Activated CD4-positive, alpha-beta T cell treated with anti-CD3 and anti-CD28 coated beads, Interleukin-2, amount 10 ng/mL, durations not matched to agents 24 days and 14 days (primary cell): ENCODE results near the gene NEUROG2. TPM values are rescaled to one million over a fixed set of nuclear protein-coding genes. Genes with fewer than 3 reads are reported as not detected.

ENCODE experiments used
- DNase-seq: peaks from one replicate; pipeline ENCODE4 v3.0.0; 2022
- H3K27ac Mint-ChIP-seq: one replicate; pipeline ENCODE4 v1.8.0; 2022; ENCODE audit warnings: mild to moderate bottlenecking, mixed read lengths
- H3K27me3 Mint-ChIP-seq: one replicate; pipeline ENCODE4 v1.8.0; 2022; ENCODE audit warnings: mixed read lengths
- H3K36me3 Mint-ChIP-seq: one replicate; pipeline ENCODE4 v1.8.0; 2022; ENCODE audit warnings: low read depth, mild to moderate bottlenecking, mixed read lengths
- H3K4me1 Mint-ChIP-seq: one replicate; pipeline ENCODE4 v1.8.0; 2021; ENCODE audit warnings: mixed read lengths
- H3K4me3 Mint-ChIP-seq: one replicate; pipeline ENCODE4 v1.8.0; 2022; ENCODE audit warnings: mild to moderate bottlenecking, moderate library complexity, mixed read lengths
- H3K9me3 Mint-ChIP-seq: one replicate; pipeline ENCODE4 v1.8.0; 2021; ENCODE audit warnings: mixed read lengths
- intact Hi-C: fragments of 100-400 bp; cut with micrococcal nuclease; formaldehyde crosslinking; loops from one replicate; pipeline ENCODE4 v1.15.1; 2023
- total RNA-seq: library from RNA; stranded (reverse); gene quantifications from 2 replicates; pipeline ENCODE4 v1.2.3, GENCODE V29; 2022

The NEUROG2 gene
- total RNA-seq, 1 donor from 2014 or later = 0.16 TPM

GRCh38 chr4:112517067-112517634, 1.2 kb upstream of the NEUROG2 start:
- Mint-ChIP-seq H3K27ac (peak overlapping the region; percentile 78), H3K36me3 (peaks cover 8% of the 10 kb centered on the region), H3K27me3 (peaks cover 86% of the 10 kb centered on the region), H3K4me3 (peak overlapping the region; percentile 90), H3K4me1 (peaks cover 50% of the 10 kb centered on the region), H3K9me3 (peaks cover 7% of the 10 kb centered on the region)
- intact Hi-C loops = loop anchor here (5.0 kb wide), 2 partner anchors 120 to 190 kb away; partner anchors contain the start of genes LARP7 and ZGRF1
- DNase-seq = peak; percentile 79

DNA sequence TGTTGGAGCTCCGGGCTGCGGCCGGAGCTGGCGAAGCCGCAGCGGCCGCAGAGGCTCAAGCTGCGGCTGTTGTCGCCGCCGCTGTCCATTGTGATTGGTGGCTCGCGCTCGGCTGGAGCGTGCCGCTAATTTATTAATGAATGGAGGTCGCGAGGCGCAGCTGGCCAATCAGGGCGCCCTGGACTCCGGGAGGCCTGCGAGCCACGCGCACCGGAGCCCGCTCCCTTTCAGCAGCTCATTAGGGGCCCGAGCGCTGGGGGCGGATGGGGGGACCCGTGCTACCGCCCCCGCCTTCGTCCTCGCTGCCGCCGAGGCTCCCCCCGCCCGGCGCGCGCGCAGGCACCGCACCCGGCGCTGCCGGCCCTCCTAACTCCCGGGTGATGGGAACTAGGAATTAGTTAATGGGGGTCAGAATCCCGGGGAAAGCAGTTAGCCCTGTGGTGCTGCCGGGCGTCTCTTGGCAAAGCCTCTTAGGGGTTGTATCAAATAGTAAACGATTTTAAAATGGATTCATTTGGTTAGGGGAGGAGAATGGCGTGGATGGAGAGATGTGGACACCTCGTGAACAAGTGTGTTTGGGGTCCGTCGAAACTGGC, 589 bp upstream of the NEUROG2 start:
- intact Hi-C loops = loop anchor here (5.0 kb wide), 2 partner anchors 121 to 191 kb away; partner anchors contain the start of genes LARP7 and ZGRF1
- peaks cover 12% of the 10 kb centered on the region for H3K9me3 Mint-ChIP-seq
- H3K4me3 Mint-ChIP-seq = peak overlapping the region; percentile 90
- peak; percentile 67 for DNase-seq
- H3K27ac Mint-ChIP-seq = peak overlapping the region; percentile 78
- H3K36me3 Mint-ChIP-seq = peaks cover 10% of the 10 kb centered on the region
- peaks cover 54% of the 10 kb centered on the region for H3K4me1 Mint-ChIP-seq
- H3K27me3 Mint-ChIP-seq = peaks cover 86% of the 10 kb centered on the region

DNA sequence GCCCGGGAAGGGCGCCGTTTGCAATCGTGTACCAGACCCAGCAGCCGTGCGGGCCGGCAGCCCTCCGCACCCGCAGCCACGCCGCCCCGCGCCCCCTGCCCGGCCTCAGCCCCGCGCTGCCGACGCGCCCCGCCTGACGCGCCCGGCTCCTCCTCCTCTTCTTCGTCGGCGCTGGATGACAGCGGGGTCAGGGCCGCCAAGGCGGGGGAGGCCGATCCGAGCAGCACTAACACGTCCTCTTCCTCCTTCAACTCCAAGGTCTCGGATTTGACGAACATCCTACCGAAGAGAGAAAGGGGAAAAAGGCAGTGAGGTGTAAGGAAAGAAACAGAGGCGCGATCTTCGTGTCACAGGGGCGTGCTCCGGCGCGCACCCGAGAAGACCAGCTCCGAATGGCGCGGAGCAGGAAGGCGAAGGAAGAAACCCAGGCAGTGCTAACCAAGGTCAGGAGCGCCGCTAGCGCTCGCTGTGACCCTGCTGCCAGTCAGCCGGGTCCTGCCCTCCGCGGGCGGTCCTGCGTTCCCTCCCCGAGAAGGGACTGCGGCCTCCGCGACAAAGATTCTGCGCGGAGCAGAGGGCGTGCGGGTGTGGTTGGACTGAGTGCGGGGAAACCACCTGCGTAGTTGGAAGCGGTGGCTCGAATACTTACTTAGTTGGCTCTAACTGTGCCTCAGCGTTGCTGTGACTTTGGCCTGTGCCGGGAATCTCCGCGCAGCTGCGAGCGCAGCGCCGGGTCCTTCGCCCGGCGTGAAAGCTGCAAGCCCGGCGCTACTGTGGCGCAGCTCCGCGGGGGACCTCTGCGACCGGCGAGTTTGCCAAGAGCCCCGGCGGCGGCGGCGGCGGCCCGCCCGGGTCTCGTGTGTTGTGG, 548 bp downstream of the NEUROG2 start:
- peaks cover 11% of the 10 kb centered on the region for H3K36me3 Mint-ChIP-seq
- peaks cover 84% of the 10 kb centered on the region for H3K27me3 Mint-ChIP-seq
- intact Hi-C loops = loop anchor here (1.0 to 5.0 kb wide), 3 partner anchors 8 to 192 kb away; partner anchors contain the start of genes LARP7 and ZGRF1
- peak; percentile 86 for DNase-seq
- H3K27ac Mint-ChIP-seq = peak overlapping the region; percentile 84
- peaks cover 13% of the 10 kb centered on the region for H3K9me3 Mint-ChIP-seq
- peaks cover 50% of the 10 kb centered on the region for H3K4me1 Mint-ChIP-seq
- peak overlapping the region; percentile 90 for H3K4me3 Mint-ChIP-seq

- Mint-ChIP-seq H3K27ac (peak overlapping the region; percentile 41), H3K4me3 (peak overlapping the region; percentile 90), H3K27me3 (peaks cover 82% of the 10 kb centered on the region), H3K9me3 (peaks cover 10% of the 10 kb centered on the region), H3K4me1 (peaks cover 49% of the 10 kb centered on the region), H3K36me3 (peaks cover 11% of the 10 kb centered on the region)
- intact Hi-C loops = loop anchor here (1.0 to 5.0 kb wide), 4 partner anchors 9 to 1882 kb away; partner anchors contain the start of genes LARP7 and ZGRF1
- DNase-seq = no peak
Observed at GRCh38 chr4:112514647-112515197, 1.3 kb downstream of the NEUROG2 start.

DNA sequence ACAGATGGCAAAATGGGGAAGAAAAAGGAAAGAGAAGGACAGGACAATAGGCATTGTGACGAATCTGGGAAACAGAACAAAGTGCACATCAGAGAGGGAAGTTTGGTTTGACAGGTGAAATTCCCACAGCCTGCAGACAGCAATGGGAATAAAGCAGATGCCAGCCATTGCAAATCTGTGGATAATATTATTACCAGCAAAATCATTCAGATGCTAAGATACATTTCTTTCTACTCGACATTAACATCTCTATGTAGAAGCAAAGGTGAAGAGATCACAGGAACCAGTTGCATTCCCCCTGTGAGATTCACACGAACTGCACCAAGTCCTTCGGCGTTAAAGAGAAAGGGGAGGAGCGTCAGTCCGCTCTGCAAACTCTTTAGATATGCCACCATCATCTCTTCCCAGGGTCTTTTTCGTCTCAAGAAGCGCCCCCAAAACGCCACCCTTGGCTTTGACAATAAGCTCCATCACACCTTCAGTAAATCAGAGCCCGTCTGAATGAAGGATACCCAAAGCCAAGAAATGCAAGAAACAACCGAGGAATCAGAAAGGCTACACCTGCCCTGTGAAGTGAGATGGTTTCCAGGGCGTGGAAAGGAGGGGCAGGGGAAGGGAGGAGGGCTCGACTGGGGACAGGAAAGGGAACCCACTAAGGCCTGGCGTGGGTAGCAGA, 1.9 kb downstream of the NEUROG2 start:
- Mint-ChIP-seq H3K36me3 (peaks cover 11% of the 10 kb centered on the region), H3K4me3 (peak overlapping the region; percentile 90), H3K27ac (peak overlapping the region; percentile 26), H3K4me1 (peaks cover 52% of the 10 kb centered on the region), H3K27me3 (peaks cover 83% of the 10 kb centered on the region), H3K9me3 (peaks cover 10% of the 10 kb centered on the region)
- DNase-seq = peak; percentile 72
- intact Hi-C loops = loop anchor here (5.0 kb wide), 1 partner anchor 1882 kb away; no protein-coding TSS in a partner anchor

DNA sequence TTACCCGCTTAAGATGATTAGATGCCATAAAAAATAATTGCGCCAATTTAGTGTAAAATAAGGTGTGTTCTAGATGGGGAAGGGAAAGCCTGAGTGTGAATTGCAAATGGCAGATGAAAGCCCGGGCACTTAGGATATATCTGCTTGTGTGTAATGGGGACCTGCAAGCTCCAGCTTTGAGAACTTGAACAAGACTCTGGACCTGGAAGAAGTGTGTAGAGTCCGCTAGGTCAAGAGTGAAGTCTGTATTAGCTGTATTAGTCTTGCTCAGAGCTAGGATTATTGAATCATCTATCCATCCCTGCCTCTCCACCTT, 4.2 kb downstream of the NEUROG2 start:
- Mint-ChIP-seq H3K27ac (peak overlapping the region; percentile 40), H3K9me3 (peaks cover 10% of the 10 kb centered on the region), H3K4me3 (peak overlapping the region; percentile 25), H3K36me3 (peaks cover 11% of the 10 kb centered on the region), H3K4me1 (peaks cover 40% of the 10 kb centered on the region), H3K27me3 (peaks cover 79% of the 10 kb centered on the region)
- intact Hi-C loops = loop anchor here (5.0 kb wide), 1 partner anchor 1879 kb away; no protein-coding TSS in a partner anchor
- no peak for DNase-seq

- peaks cover 38% of the 10 kb centered on the region for H3K4me1 Mint-ChIP-seq
- H3K27ac Mint-ChIP-seq = peak overlapping the region; percentile 54
- DNase-seq = peak; percentile 65
- peak overlapping the region; percentile 51 for H3K4me3 Mint-ChIP-seq
- peaks cover 11% of the 10 kb centered on the region for H3K36me3 Mint-ChIP-seq
- intact Hi-C loops = loop anchor here (5.0 kb wide), 1 partner anchor 1879 kb away; no protein-coding TSS in a partner anchor
- H3K9me3 Mint-ChIP-seq = peaks cover 10% of the 10 kb centered on the region
- peaks cover 80% of the 10 kb centered on the region for H3K27me3 Mint-ChIP-seq
Observed at GRCh38 chr4:112511093-112511802, 4.7 kb downstream of the NEUROG2 start.

- DNase-seq = peak; percentile 68
- H3K36me3 Mint-ChIP-seq = peaks cover 11% of the 10 kb centered on the region
- peaks cover 81% of the 10 kb centered on the region for H3K27me3 Mint-ChIP-seq
- peak overlapping the region; percentile 48 for H3K4me3 Mint-ChIP-seq
- H3K27ac Mint-ChIP-seq = no peak overlapping the region
- intact Hi-C loops = loop anchor here (5.0 kb wide), 1 partner anchor 1878 kb away; no protein-coding TSS in a partner anchor
- peaks cover 35% of the 10 kb centered on the region for H3K4me1 Mint-ChIP-seq
- peaks cover 10% of the 10 kb centered on the region for H3K9me3 Mint-ChIP-seq
Observed at GRCh38 chr4:112510291-112511092, 5.5 kb downstream of the NEUROG2 start.

DNA sequence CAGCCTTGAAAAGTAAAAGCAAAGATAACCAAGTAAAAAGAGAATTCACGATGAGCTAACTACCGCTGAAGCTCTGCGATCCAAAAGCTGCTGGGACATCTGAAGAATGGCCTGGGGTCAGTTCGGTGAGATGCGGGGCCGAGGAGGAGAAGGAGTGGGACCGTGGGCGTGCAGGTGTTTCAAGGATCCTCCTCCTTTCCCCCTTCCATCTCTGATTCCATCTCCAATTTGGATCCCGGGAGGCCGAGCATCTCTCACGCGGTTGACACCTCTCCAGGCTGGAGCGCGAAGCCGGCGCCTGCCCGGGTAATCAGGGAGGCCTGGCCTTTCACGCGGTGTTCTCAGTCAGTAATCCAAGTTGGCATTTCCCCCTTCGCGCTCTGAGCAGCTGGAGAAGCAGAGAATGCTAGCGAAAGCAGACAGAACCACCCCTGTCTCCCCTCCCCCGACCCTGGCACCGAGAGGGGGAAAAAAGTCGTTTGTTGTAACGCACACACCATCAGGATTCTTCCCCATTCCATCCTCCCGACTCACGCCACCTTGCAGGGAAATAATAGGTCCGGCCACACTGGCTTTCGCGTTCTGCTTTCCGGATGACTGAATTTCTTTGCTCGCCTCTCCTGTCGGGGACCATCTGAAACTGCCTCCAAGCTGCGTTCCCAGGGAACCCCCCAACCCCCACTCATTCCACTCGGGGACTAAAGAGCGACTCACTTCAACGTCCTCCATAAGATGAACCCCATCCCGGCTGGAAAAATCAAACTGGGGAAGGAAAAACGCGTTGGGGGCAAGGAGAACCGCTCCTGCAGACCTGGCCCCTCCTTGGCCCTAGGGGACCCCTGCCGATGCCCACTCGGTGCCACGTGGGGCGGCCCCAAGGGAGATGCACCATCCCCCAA, 6.5 kb downstream of the NEUROG2 start:
- Mint-ChIP-seq H3K27ac (no peak overlapping the region), H3K36me3 (peaks cover 10% of the 10 kb centered on the region), H3K4me1 (peaks cover 30% of the 10 kb centered on the region), H3K27me3 (peaks cover 80% of the 10 kb centered on the region), H3K9me3 (peaks cover 10% of the 10 kb centered on the region), H3K4me3 (peak overlapping the region; percentile 56)
- intact Hi-C loops = loop anchor here (1.0 to 5.0 kb wide), 2 partner anchors 14 to 1877 kb away; no protein-coding TSS in a partner anchor
- peak; percentile 68 for DNase-seq

DNA sequence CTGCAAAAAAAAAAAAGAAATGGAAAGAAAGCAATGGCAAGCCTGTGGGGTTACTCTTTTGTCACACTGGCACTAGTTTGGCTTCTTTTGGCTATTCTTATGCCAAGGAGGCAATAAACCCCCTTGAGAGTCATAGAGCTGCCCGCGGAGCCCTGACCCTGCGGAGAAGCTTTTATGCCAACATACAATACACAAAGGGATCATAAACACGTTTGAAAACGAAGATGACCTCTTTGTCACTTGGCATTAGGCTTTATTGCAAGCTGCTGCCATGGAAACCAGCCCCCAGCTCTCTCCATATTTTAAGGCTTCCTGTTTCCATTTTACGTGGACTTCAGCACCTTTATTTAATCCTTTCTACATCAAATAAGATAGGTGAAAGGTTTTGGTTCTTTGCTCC, 7.6 kb downstream of the NEUROG2 start:
- intact Hi-C loops = no loop called here
- no peak overlapping the region for H3K27ac Mint-ChIP-seq

GRCh38 chr4:112504807-112505206, 11.2 kb downstream of the NEUROG2 start:
- no peak overlapping the region for H3K4me3 Mint-ChIP-seq

More for the DNA sequence above, 7.6 kb downstream of the NEUROG2 start:
- DNase-seq = no peak
- Mint-ChIP-seq H3K4me3 (no peak overlapping the region), H3K9me3 (peaks cover 10% of the 10 kb centered on the region), H3K4me1 (peaks cover 24% of the 10 kb centered on the region), H3K27me3 (peaks cover 78% of the 10 kb centered on the region), H3K36me3 (peaks cover 5% of the 10 kb centered on the region)

More at GRCh38 chr4:112504807-112505206, 11.2 kb downstream of the NEUROG2 start:
- H3K36me3 Mint-ChIP-seq = no peaks in the 10 kb centered on the region
- no peak overlapping the region for H3K27ac Mint-ChIP-seq
- DNase-seq = peak; percentile 25
- H3K4me1 Mint-ChIP-seq = peaks cover 10% of the 10 kb centered on the region
- peaks cover 68% of the 10 kb centered on the region for H3K27me3 Mint-ChIP-seq
- intact Hi-C loops = no loop called here
- no peaks in the 10 kb centered on the region for H3K9me3 Mint-ChIP-seq
